ENCODE data around the gene GGA1. TPM values are rescaled to one million over a fixed set of nuclear protein-coding genes. Genes with fewer than 3 reads are reported as not detected.
A peak's percentile ranks its signal among the peaks of the same experiment; 100 is the strongest.

Gene GGA1
- total and polyA plus RNA-seq, 12 donors = 22.9 to 39.7 (median 26.7) TPM

DNA sequence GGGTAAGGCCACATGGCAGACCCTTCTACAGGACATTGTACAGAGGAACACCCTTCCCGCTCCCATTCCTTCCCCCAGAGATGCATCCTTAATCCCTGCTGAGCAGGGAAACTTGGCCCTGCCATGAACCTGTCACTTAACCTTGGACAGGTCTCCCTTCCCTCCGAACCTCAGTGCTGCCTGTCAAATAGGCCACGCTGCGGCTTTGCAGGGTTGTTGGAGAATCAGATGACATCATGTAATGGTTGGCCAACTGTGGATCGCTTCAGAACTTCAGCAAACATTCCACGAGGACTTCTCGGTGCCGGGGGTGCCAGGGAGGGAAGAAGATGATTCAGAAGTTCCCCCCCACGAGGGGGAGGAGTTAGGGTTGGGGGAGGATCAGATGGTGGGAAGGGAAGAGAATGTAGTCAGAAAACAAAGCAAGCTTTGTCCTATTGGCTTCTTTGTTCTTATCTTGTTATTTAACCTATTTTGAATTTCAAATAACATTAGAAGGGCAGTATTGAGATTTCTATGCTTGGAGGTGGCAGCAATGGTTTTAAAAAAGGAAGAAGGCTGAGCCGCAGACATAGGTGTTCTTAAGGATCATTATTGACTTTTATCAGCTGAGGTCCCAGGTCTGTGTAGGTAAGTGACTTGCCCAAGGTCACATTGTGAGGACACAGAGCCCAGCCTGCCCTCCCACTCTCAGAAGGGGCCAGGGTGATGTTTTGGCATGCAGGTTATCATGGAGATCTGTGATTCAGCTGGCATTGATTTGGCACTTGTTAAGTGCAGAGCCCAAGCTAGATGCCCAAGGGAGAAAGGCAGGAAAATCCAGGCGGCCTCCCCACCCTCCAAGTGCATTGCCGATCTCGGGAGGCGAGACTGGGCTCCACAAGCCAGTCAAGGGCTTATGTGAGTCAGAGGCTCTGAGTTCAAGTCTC lies 45.2 kb upstream of the GGA1 start:
- Histone ChIP-seq H3K36me3 (peaks cover 0 to 42% (median 9%) of the 10 kb centered on the region in 9 donors), H3K27me3 (peaks cover 0 to 38% (median 4%) of the 10 kb centered on the region in 7 donors), H3K4me1 (peaks cover 26 to 90% (median 79%) of the 10 kb centered on the region in 9 donors), H3K4me3 (peak overlapping the region in 8 of 10 donors; percentile 3 to 92 (median 74)), H3K9me3 (no peaks in the 10 kb centered on the region), H3K27ac (peak overlapping the region; percentile 27 to 100 (median 96))
- intact Hi-C loops (cut with DNase I) = loop anchor here in 6 of 10 donors (1.0 to 10.0 kb wide), 4 partner anchors 17 to 249 kb away; no protein-coding TSS in a partner anchor
- WGBS, 2 donors = 38 to 43% methylated on average over 14 of the region's 14 CpGs
- ATAC-seq (peak in 4 of 8 donors; percentile 3 to 30 (median 20)), DNase-seq (peak; percentile 42 to 71)
- TF ChIP-seq, protein P1, sequence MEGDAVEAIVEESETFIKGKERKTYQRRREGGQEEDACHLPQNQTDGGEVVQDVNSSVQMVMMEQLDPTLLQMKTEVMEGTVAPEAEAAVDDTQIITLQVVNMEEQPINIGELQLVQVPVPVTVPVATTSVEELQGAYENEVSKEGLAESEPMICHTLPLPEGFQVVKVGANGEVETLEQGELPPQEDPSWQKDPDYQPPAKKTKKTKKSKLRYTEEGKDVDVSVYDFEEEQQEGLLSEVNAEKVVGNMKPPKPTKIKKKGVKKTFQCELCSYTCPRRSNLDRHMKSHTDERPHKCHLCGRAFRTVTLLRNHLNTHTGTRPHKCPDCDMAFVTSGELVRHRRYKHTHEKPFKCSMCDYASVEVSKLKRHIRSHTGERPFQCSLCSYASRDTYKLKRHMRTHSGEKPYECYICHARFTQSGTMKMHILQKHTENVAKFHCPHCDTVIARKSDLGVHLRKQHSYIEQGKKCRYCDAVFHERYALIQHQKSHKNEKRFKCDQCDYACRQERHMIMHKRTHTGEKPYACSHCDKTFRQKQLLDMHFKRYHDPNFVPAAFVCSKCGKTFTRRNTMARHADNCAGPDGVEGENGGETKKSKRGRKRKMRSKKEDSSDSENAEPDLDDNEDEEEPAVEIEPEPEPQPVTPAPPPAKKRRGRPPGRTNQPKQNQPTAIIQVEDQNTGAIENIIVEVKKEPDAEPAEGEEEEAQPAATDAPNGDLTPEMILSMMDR (IDR thresholded peaks at IDR 0.05) = no peak

DNA sequence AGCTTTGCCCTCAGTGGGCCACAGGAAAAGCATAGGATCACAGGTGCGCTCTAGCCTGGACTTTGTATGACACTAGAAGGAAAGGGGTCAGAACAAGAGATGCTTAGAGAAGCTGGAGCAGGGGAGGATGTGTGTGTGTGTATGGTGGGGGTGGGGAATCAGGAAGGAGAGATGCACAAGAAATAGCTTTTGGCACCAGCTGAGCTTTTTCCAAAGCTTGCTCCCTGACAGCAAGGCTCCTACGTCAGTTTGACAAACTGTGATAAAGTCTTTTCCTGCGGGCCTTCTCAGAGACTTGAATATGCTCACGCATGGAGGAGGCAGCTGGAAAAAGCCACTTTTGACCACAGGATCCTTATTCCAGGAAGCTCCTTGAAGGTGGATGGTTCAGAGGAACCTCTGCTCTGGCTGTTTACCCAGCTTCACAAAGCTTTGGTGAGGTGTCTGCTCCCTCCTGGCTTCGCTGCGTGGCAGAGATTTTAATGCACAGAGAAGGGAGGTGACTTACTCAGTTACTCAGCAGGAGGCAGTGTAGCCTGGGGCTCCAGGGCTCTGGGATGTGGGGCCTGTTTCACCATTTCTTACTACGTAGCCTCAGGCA lies 44.4 kb upstream of the GGA1 start:
- Histone ChIP-seq H3K36me3 (peaks cover 0 to 50% (median 9%) of the 10 kb centered on the region in 9 donors), H3K4me3 (peak overlapping the region in 6 of 10 donors; percentile 3 to 92 (median 74)), H3K27ac (peak overlapping the region; percentile 19 to 100 (median 96)), H3K4me1 (peaks cover 26 to 89% (median 75%) of the 10 kb centered on the region in 9 donors), H3K9me3 (no peaks in the 10 kb centered on the region), H3K27me3 (peaks cover 0 to 37% (median 4%) of the 10 kb centered on the region in 7 donors)
- TF ChIP-seq, protein P1 (IDR thresholded peaks at IDR 0.05) = peak in 1 of 9 donors; percentile 5
- ATAC-seq (peak in 4 of 8 donors; percentile 3 to 44 (median 28)), DNase-seq (peak in 1 of 2 donors; percentile 79)
- intact Hi-C loops (cut with DNase I) = loop anchor here in 6 of 10 donors (1.0 to 10.0 kb wide), 4 partner anchors 18 to 249 kb away; no protein-coding TSS in a partner anchor
- WGBS, 2 donors = 48 to 57% methylated on average over 7 of the region's 7 CpGs

DNA sequence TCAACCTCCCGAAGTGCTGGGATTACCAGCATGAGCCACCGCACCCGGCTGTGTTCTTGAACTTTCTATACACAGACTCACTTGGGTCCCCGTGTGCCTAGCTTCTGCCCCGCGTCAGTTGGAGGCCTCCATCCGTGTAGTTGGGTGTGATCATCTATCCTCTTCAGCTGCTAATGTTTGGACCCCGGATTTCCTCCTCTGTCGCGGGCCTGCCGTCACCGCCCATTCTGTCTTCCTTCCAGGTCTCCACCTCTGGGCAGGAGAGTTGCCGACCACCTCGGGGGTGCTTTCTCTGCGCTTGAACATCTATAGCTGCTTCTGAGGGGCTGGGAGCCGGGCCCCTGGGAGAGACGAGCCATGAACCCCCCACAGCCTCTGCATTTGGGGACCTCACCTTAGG lies 42.8 kb upstream of the GGA1 start:
- TF ChIP-seq, protein P1 (IDR thresholded peaks at IDR 0.05) = no peak
- ATAC-seq = no peak
- Histone ChIP-seq H3K4me3 (peak overlapping the region in 1 of 10 donors; percentile 10), H3K4me1 (peaks cover 26 to 96% (median 73%) of the 10 kb centered on the region in 9 donors), H3K27me3 (peaks cover 0 to 24% (median 4%) of the 10 kb centered on the region in 7 donors), H3K36me3 (peaks cover 0 to 59% (median 9%) of the 10 kb centered on the region in 9 donors), H3K9me3 (no peaks in the 10 kb centered on the region), H3K27ac (peak overlapping the region; percentile 17 to 100 (median 96))
- intact Hi-C loops (cut with DNase I) = loop anchor here in 5 of 10 donors (2.0 to 10.0 kb wide), 2 partner anchors 21 to 251 kb away; no protein-coding TSS in a partner anchor
- no peak for DNase-seq
- 51 to 57% methylated on average over 17 of the region's 17 CpGs for WGBS, 2 donors
